Stimulated activated CD8-positive, alpha-beta memory T cell treated with anti-CD3 and anti-CD28 coated beads, Interleukin-2, amount 100 ng/mL, for 48 hours (primary cell): Measurements from ENCODE around the gene CENPX.
A peak's percentile ranks its signal among the peaks of the same experiment; 100 is the strongest.

Experiments used
- DNase-seq, 2 donors: peaks; one replicate each; pipeline ENCODE4 v3.0.0-alpha.2; 2020; ENCODE audit warnings: low read depth in 2 of 2

The CENPX gene

DNA sequence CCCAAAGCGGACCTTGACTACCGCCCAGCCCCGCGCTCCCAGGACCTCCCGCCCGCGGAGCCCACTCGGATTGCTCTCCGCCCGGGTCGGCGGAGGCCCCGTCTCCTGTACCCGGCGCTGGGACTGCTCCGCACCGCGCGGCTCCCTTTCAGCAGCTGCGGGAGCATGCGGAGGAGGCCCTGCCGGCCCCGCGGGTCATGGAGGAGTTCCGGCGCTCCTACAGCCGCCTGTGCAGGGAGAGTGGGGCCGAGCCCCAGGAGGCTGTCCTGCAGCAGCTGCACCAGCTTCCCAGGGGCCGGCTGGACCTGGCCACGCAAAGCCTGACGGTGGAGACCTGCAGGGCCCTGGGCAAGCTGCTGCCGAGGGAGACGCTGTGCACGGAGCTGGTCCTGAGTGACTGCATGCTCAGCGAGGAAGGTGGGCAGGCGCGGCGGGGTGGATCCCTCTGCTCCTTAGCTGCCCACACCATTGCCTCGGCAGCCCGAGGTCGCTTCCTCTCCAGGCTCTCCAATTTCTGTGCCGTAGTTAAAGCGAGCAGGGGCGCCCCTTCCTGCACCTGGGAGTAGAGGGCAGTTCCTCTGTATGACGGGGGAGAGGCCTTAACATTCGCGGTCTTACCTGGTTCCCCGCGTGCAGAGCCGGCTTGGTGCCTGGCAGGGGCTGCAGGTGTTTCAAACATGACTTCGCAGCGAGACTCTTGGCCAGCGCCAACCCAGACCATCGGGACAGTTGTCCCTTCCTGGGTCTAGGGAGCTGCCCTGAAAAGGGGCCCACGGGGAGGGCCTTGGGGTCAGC, 966 bp upstream of the CENPX start:
- no peak for DNase-seq

DNA sequence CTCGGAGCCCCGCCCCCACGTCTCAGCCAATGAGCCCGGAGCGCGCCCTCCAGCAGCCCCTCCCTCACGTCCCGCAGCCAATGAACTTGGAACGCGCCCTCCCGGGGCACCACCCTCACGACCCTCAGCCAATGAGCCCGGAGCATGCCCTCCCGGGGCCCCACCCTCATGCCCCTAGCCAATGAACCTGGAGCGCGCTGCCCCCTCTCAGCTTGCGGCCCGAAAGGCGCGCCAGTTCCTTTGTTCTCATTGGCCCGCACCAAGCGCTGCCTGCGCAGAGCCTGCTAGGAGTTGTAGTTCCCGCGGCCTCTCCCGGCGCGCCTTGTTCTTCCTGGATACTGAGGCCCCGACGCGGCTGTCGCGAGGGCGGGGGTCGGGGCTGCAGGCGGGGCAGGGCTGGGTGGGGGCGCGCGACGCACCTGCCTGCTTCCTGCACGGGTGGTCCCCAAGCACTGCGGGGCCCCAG, 336 bp upstream of the CENPX start, which contains the start of gene LRRC45:
Gene LRRC45, plus strand, starts transcription at position 325 of the 466 bp plus-strand sequence. CDS start 339 bp downstream, outside the sequence.
- DNase-seq = peak; percentile 99 to 100

DNA sequence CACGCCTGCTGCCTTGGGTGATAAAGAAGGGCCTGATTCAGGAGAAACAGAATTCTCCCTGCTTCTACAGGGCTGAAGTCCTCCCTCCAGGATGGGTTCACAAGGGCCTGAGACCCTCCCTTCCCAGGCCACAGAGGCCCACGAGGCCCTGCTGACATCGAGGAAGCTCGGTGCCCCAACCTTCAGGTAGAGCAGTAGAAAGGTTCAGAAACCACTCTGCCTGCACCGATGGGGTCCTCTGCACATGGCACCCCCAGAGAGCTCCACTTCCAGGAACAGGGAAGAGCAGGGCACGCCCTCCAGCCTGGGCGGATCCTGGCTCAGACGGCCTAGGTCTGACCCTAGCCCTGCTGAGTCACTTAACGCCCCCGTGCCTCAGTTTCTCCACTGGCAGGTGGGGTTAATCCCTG, 773 bp downstream of the CENPX start:
- no peak for DNase-seq

DNA sequence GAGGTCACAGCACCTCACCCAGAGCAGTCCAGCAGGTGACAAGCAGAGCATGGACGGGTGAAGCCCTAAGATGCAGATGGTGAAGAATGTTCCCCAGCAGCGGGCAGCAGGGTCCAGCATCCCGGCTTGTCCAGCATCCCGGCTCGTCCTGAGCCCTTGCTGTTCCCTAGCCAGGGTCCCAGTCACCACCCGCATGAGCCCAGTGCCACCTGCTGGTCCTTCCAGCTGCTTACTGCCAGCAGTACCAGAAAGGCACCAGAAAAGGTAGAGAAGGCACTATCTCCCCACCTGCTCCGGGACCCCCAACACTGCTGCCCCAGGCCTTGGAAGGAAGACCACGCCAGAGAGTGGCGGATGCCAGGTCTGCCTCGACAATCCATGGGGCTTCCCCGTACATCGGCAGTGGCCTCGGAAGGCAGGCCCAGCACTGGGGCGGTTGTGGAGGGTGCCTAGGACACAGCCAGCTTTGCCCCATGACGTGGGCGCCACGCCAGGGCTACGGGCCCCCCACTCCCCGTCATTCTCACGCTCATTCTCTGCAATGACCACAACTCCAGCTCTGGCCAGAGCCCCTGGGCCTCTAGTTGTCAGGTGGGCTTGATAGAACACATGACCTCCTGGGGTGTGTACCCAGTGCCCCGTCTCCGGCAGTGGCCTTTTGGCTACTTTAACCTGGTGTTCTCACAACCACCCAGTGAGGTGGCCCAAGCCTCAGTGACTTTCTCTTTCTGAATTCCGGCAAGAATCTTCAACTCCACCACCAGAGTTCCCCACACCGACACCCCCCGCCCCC, 1.4 kb downstream of the CENPX start:
- no peak for DNase-seq

DNA sequence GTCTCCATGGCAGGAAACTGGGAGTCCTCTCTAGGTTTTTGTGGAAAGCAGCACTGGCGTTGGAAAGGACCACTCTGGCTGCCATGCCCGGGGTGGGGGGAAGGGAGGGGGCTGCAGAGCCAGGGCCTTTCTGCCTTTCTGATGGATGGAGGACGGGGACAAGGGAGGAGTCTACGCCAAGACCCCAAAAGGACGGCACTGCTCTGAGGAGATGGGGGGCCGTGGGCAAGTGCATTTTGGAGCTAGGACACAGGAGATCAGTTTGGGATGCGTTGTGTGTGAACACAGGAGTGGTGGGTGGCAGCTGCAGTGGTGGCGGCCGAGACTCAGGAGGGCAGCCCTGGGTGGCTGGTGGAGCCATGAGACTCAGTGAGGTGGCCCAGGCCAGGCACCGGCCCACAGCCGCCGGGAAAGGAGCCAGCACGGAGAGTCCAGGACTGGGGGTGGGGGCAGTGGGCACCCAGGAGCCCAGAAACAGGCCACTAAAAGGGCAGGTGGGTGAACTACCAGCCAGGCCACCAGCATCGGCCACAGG, 2.0 kb downstream of the CENPX start:
- no peak for DNase-seq

DNA sequence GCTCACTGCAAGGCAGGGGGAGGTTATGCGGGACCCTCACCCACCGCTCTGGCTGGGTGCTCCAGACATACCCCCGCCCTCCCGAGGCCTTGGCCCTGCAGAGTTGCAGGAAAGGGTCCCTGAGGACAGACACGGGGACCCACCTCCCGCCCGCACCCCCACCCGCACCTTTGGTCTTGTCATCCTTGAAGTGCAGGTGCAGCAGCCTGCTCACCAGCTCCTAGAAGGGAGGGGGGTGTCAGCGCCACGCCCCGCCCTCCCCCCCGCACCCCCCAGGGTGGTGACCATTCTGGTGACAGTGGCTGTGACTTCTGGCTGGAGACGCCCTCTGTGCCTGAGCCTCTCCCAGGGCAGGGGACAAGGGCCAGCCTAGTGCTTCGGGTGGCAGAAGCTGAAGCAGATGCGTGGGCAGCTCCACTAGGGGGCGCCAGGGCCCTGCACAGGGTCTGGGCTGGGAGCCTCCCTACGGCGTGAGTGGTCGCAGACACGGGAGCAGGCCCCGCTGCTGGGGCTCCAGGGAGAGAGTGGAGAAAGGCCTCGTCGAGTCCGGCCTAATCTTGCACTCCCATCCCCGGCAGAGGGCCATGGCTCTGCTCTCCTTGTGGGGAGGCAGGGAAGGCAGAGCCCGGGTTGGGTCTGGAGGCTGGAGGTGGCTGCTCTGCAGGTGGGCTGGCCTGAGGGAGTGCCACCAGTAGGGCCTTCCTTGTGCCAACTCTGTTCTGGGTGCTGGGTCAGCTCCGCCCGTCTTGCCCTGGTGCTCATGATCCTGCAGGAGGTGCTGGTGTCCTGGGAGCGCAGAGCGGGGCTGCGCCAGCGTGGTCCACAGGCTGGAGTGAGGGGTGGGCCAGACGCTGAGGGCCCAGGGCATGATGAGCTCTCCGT, 2.7 kb downstream of the CENPX start:
- peak; percentile 66 to 72 for DNase-seq

DNA sequence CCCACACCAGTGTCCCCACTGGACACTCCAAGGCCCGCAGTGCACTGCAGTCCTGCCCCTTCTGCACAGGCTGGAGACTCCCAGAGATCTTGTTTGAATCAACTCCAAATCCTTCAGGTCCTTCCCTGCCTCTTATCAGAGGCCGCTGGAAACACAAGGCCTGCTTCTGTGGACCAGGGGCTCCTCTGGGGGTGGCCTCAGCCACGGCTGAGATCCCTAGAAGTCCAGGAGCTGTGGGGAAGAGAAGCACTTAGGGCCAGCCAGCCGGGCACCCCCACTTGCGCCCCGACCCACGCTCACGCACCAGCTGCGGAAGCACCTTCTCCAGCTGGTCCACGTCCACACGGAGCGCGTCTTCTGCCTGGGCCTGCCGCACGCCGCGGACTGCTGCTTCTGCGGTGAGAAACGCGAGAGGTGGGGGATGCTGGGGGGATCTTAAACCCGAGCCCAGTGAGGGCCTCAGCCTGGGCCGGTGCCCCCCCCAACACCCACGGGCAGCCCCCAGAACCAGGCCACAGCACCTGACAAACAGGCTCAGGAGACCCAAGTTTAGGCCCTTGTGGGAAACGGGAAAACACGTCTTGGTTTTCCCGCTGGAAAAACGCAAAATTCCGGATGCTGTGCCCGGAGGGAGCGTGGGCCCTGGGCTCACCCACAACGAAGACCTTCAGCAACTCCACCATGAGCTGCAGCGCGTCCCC, 3.5 kb downstream of the CENPX start:
- no peak for DNase-seq

DNA sequence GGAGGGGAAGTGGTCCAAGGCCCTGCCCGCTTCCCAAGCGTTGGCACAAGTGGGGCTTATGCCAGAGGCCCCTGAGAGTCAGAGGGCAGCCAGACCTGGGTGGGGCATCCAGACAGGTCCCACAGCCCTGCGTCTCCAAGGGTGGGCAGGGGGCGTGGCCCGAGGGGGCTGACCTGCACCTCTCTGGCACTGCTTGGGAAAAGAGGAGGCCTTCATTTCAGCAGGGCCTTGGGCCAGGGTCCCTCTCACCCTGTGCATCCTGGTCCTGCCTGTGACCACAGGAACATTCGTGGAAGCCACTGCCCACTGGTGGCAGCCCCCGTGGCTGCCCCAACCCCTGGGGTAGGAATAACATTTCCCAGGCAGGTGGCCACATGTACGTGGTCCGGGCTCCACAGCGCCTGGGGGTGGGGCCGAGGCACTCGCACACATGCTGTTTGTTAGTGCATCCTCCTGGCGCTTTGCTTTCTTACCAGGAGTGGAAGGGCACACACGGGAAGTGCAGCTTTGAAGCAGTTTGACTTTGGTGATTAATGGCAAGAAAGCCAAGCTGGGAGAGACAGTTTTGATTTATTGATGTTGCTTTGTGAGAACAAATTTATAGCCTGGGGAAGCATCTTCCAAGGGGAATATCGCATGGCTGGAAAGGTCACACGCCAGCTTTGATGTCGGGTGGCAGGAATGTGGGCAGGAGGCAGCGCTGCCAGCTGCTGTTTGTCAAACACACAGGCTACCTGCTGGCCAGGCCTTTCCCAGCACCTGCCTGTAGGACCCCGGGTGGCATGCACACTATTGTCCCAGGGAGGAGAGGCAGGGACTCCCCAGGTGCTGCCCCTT, 4.3 kb downstream of the CENPX start:
- no peak for DNase-seq

DNA sequence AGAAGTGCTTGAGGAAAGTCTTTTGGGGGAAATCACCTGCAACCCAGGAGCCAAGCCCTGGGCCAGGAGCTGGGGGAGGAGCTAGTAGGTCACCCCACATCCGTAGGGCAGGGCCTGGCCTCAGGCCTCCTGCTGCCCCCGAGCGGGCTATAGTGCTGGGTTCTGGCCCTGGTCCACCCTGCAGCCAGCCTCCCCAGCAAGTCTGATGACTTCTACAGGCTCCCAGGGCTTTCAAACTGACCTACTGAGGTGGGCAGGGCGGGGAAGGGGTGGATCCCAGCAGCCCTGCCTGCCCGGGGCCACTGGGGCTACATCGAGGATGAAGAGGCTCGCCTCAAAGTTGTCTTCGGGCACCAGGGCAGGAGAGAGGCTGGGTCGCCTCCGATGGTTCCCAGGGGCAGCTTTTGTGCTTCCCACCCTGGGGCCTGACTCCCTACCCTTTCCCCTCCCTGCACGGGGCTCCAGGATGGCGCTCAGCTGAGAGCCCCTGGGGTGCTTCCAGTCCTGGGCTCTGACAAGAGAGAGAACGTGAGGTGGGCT, 5.0 kb downstream of the CENPX start:
- no peak for DNase-seq

DNA sequence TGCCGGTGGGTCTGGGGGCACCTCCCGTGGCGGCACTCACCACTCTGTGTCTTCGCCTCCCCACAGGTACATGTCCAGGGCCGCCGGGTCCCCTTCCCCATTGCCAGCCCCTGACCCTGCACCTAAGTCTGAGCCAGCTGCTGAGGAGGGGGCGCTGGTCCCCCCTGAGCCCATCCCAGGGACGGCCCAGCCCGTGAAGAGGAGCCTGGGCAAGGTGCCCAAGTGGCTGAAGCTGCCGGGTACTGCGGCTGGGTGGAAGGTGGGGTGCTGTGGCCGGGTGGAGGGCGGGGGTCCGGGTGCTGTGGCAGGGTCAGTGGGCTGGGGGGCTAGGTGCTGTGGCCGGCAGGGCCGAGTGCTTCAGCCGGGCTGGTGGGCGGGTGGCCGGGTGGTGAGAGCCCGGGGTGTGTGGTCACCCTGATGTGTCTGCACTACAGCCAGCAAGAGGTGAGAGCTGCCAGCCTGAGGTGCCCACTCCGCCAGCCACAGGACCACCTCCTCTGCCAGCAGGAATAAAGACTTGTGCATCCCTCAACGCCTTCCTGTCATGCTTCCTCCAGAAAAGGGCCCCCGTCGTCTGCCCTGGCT, 5.7 kb downstream of the CENPX start:
- no peak for DNase-seq

DNA sequence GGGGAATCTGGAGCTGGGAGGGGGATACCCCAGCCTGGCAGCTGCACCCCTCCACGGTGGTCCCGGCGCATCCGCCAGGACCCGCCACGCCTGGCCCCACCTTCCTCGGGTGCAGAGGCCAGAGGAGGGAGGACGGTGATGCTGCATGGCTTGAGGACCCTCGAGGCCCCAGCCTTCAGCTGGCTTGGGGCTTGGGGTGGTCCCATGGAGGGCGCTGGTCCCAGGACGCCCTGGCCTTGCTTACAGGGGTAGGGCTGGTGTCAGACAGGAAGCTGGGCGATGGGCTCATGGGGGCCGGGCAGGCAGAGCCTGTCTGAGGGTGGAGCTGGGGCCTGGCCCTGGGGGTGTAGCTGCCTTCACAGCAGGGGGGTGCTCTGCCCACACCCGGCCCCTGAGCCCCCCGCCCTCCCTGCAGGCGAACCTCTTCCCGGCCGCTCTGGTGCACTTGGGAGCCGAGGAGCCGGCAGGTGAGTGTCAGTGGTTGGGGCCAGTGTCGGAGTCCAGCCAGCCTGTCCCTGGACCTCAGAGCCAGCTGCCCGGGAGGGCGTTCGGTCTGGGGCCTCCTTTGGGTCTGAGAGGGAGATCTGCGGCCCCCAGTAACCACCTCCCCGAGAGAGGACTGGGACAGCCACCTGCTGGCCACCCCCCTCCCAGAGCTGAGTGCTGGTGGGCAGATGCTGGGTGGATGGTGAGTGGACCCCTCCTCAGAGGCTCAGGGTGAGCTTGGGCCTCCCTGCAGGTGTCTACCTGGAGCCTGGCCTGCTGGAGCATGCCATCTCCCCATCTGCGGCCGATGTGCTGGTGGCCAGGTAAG, 6.4 kb downstream of the CENPX start:
- DNase-seq = no peak

DNA sequence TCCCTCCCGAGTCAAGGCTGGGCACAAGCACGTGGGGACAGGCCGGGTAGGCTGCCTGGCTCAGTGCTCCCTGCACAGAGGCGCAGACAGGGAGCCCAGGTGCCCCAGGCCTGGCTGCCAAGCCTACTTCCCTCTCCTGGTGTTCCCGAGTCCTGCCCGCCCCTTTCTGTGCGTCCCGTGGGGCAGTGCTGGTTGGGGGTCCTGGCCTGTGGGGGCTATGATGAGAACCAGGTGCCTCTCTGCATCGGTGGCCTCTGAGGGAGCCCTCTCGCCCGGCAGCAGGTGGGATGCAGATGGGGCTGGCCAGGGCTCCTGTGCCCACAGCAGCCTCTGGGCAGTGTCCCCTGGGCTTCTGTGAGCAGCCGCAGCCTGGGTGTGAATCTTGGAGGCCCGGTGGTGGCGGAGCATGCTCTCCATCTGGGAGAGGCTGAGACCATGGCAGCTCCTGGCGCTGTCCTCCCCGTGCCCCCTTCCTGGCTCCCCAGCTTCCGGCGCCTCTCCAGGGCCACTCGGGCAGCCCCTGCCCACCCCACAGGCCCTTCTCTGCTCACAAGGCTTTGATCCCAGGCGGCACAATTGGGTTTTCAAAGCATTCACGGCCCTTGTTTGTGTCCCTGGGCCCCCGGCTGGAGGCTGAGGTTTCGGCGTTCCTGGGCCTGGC, 7.2 kb downstream of the CENPX start:
- DNase-seq = no peak

DNA sequence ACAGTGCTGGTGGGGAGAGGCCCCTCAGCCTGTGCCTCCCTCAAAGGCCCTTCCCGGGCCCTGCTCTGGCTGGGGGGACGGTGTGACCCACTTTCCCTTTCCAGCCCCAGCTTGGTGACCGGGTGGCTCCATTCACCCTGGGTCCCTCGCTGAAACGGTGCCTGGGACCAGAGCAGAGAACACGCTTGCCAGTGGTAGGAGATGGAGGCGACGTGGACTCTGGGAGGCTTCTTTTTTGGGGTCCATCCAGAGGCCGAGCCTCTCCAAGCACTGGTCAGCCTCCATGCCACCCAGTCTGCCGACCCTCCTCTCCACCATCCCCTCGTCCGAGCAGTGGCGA, 7.7 kb downstream of the CENPX start:
- DNase-seq = no peak

DNA sequence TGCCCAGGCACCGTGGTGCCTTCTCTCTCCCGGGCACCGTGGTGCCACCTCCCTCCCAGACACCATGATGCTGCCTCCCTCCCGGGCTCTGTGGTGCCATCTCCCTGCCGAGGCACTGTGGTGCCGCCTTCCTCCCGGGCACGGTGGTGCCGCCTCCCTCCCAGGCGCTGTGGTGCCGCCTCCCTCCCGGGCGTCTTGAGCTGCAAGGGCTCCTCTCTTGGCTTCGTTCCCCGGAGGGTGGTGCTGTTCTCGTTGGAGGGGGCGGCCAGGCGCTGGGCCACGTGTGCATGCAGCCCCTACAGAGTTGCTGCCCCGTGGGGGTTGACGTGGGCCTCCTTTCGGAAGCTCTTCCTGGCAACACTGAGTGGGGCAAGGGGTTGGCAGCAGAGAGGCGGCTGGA, 8.2 kb downstream of the CENPX start:
- no peak for DNase-seq

DNA sequence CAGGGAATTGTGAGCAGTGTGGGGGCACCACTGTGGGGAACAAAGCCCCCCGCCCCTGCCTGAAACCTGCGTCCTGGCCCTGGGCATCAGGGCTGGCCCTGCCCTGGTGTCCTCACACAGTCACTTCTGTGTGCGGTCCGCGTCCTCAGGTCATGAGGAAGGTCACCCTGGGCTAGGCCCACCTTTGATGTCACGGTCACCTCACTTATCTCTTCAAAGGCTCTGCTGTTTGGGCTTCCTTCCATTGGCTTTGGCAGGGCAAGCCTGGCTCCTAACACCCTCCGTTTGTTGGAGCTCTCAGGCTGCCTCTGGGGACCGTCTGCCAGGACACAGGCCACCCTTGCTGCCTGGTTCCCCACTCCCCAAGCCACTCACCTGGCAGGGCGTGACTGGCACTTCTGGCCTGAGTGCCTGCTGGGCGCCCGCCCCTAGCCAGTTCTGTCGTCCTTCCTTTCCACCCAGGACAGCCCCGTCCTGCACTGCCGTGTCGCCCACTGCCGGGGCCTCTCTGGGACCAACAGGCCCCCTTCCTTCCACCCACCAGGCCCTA, 8.8 kb downstream of the CENPX start:
- DNase-seq = no peak

DNA sequence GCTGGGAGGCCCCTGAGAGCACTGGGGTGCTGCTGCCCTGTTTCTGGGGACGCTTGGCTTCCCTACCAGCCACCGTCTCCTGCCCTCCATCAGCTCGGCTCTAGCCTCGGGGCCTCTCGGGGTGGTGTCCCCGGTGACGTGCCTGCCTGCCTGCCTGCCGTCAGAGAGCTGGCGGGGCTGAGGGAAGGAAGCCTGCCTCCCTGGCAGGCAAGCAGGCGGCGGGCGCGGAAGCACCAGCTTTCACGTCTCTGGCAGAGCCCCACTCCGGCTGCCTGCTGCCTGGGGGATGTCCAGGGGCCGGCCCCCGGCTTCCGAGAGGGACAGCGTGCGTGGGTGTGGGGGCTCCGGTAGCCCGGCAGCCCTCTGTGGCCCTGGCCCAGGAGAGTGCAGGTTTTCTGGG, 9.3 kb downstream of the CENPX start:
- no peak for DNase-seq

DNA sequence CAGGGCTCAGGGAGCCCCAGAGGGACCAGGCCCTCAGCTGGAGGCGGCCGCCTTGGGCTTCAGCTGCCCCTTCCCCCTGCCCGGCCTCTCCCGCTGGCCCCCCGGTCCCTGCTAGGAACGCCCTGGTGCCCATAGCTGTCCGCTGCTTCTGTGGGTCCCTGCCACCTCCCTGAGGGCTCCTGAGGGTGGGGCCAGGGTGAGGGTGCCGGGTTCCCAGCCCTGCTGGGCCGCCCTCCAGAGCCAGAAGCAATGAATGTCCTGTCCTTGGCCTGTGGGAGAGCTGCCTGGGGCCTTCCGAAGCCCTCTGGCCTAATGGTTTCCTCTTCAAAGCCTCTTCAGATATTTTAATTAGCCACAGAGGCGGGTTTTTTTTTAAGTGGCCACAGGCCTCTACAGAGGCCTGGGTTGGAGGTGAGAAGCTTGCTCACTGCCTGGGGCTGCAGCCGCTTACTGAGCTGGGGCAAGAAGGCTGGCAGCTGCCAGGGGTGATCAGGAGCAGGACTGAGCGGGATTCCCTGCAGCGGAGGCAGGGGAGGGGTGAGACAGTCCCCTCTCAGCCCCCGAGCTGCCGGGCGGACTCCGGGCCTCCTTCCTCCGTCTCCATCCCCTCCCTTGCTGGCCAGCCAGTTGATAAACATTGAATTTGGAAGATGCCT, 9.9 kb downstream of the CENPX start:
- no peak for DNase-seq
